BJ (cell line): ENCODE data around the gene SAPCD2. TPM values are rescaled to one million over a fixed set of nuclear protein-coding genes. Genes with fewer than 3 reads are reported as not detected.

Source experiments
- CTCF ChIA-PET: fragments of 350-600 bp; formaldehyde crosslinking; extraction: SDS; loops from one replicate; lab custom pipeline; 2021; ENCODE audit warnings: antibody characterized with exemption, inconsistent platforms; lab: Yijun Ruan, JAX
- POLR2A ChIA-PET: fragments of 300-600 bp; sonication (Branson Sonifier 250); formaldehyde crosslinking; extraction: SDS; loops from one replicate; lab custom pipeline; 2021; ENCODE audit warnings: antibody characterized with exemption; lab: Charles Lee
- DNase-seq: peaks from one replicate; pipeline ENCODE4 v3.0.0-alpha.2; 2011; ENCODE audit warnings: low read depth
- H3K27me3 ChIP-seq: 2 replicates; pipeline ENCODE4 v1.6.0; 2011; ENCODE audit warnings: low read length; ENCODE audit not compliant: control insufficient read depth, insufficient read depth
- H3K36me3 ChIP-seq: 2 replicates; pipeline ENCODE4 v1.5.1; 2011; ENCODE audit warnings: low read length; ENCODE audit not compliant: control insufficient read depth, insufficient read depth
- H3K4me3 ChIP-seq: 2 replicates; pipeline ENCODE4 v1.5.1; 2011; ENCODE audit warnings: low read depth, mild to moderate bottlenecking, control low read depth, low read length
- polyA plus RNA-seq: library from polyadenylated mRNA; depleted of rRNA; stranded (reverse); fragments of >200 nt; gene quantifications from 2 replicates; pipeline ENCODE4 v1.2.3, GENCODE V29; 2011
- TF ChIP-seq, protein P1 (sequence below): IDR thresholded peaks from 2 replicates; pipeline ENCODE4 v1.5.1; 2011; ENCODE audit warnings: low read depth, mild to moderate bottlenecking, control low read depth, inconsistent platforms, low read length, moderate library complexity; ENCODE audit not compliant: insufficient read depth

The SAPCD2 gene
- polyA plus RNA-seq, 1 experiment: 8.6 TPM

DNA sequence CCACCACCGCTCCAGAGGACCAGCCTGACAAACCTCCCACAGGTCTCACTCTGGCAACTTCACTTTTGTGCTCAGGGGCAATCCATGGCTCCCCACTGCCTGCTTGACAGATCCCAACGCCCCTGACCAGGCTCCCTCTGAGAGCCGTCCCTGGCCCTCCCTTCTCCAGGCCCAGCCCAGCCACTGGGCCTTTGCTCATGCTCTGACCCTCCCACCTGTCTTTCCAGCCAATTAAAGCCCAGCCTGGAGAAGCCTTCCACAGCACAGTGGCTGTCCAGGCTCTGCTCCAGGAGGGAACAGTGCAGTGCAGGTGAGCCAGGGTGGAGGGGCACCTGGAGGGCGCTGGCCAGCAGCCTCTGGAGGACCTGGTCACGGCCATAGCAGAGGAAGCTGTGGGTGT is 19.8 kb downstream of the SAPCD2 start:
- TF ChIP-seq, protein P1, sequence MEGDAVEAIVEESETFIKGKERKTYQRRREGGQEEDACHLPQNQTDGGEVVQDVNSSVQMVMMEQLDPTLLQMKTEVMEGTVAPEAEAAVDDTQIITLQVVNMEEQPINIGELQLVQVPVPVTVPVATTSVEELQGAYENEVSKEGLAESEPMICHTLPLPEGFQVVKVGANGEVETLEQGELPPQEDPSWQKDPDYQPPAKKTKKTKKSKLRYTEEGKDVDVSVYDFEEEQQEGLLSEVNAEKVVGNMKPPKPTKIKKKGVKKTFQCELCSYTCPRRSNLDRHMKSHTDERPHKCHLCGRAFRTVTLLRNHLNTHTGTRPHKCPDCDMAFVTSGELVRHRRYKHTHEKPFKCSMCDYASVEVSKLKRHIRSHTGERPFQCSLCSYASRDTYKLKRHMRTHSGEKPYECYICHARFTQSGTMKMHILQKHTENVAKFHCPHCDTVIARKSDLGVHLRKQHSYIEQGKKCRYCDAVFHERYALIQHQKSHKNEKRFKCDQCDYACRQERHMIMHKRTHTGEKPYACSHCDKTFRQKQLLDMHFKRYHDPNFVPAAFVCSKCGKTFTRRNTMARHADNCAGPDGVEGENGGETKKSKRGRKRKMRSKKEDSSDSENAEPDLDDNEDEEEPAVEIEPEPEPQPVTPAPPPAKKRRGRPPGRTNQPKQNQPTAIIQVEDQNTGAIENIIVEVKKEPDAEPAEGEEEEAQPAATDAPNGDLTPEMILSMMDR: no peak
- ChIA-PET CTCF (interaction anchor here (2.6 to 3.2 kb wide), 2 partner anchors 15 to 21 kb away, joined by 12 to 17 read pairs; no protein-coding TSS in a partner anchor), POLR2A (no interaction called here)
- DNase-seq: no peak
- Histone ChIP-seq H3K4me3 (no peak overlapping the region), H3K27me3 (peaks cover 18% of the 10 kb centered on the region), H3K36me3 (no peaks in the 10 kb centered on the region)

DNA sequence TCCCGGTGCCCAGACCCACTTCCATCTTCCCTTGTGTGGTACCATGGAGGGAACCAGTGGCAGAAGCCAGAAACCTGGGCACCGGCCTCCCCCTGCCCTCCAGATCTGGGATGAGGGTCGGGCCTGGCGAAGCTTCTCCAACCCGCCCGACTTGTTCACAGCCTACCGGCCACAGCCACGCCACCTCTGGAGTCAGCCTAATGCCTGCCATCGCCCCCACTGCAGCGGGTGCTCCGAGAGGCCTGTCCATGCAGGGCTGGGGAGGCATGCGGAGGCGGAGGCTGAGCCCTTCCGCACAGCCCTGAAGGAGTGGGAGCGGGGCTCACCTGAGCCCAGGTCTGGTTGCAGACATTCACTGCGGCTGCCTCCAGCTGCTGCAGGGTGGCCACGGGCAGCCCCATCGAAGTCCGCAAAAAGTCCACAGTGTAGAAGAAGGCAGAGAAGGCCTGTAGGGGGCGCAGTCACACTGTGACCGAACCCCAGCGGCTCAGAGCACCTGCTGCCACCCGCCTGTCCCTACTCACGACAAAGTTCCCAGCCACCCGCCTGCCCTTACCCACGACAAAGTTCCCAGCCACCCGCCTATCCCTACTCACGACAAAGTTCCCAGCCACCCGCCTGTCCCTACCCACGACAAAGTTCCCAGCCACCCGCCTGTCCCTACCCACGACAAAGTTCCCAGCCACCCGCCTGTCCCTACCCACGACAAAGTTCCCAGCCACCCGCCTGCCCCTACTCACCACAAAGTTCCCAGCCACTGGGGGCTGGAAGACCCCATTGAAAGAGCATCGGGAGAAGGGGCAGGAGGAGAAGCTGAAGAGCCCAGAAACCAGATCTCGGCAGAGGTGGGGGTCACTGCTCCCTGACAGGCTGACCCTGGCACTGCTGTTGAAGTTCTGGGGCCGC is 20.6 kb downstream of the SAPCD2 start:
- Histone ChIP-seq H3K27me3 (peaks cover 18% of the 10 kb centered on the region), H3K36me3 (no peaks in the 10 kb centered on the region), H3K4me3 (no peak overlapping the region)
- CTCF ChIA-PET: interaction anchor here (0.6 to 4.3 kb wide), 8 partner anchors 11 to 501 kb away, joined by 3 to 153 read pairs (median 4); partner anchors contain the start of gene SAPCD2
- TF ChIP-seq, protein P1: peak; percentile 65
- DNase-seq: no peak
- POLR2A ChIA-PET: no interaction called here

DNA sequence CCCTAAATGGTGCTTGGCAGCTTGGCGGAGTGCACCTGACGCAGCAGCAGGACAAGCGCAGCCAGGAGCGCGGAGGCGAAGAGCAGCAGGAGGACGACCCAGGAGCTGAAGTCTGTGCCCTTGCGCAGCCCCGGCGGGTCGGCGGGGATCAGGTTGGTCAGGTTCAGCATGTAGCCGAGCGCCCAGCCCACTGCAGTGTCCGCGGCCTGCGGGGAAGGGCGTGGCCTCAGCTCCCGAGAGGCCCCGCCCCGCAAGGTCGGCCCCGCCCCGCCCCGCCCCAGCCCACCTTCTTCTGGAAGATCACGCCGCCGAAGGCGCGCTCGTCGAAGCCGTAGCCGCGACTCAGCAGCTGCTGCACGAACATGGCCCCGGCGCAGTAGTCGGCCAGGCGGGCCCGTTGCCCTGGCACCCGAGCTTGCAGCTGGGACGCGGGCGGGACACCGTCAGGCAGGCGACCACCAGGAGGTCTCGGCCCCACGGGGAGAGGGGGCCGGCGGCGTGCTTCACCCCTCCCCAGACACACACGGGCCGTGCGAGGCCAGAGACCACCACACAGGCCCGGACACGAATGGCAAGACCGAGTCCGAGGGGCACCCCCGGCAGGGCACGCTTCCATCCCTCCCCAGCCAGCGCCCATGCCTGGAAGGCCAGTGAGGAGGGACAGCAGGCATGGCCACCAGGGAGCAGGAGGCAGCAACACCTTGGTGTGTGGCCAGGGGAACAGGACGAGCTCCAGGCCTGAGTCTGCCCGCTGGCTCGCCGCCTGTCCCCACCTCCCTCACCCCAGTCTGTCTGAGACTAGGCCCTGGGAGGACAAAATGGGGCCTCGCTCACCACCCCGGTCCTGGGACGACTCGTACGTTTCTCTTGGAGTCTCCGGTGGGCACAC is 21.5 kb downstream of the SAPCD2 start:
- peaks cover 14% of the 10 kb centered on the region for H3K27me3 ChIP-seq
- TF ChIP-seq, protein P1: no peak
- H3K36me3 ChIP-seq: no peaks in the 10 kb centered on the region
- ChIA-PET CTCF (interaction anchor here (0.5 to 4.3 kb wide), 12 partner anchors 11 to 500 kb away, joined by 3 to 153 read pairs (median 3); partner anchors contain the start of gene SAPCD2), POLR2A (interaction anchor here (0.5 kb wide), 1 partner anchor 36 kb away, joined by 4 read pairs; no protein-coding TSS in a partner anchor)
- DNase-seq: no peak
- H3K4me3 ChIP-seq: no peak overlapping the region

DNA sequence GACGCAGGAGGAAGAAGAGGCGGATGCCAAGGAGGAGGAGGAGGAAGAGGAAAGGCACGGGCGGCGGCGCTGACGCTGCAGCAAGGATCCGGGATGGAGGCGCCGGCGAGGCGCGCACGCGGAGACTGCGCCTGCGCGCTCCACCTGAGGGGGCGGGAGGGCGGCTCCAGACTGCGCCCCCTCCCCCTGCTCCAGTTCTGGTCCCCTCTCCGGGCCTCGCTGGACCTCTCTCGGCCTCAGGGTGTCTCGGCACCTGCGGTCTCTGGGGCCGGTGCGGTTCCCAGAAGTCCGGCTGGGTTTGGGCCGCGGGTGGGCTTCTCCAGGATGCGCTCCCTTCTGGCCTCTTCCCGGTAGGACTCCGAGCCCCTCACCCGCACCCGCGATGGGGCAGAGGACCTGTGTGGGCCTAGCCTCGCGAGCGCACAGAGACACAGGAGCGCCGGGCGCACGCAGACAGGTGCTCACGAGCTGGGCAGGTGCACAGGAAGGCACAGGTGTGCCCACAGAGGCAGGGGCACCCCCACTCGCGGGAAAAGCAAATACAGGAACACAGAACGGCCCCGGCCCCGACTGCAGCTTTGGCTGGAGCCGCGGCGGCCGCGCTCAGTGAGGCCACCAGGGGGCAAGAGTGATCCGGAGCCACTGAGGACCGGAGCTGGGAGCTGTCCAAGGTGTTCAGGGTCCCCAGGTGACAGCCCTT is 24.1 kb downstream of the SAPCD2 start, which contains the start of gene NPDC1:
Gene NPDC1 (minus strand): TSS at position 90 of the 700 bp plus-strand sequence. CDS start 188 bp downstream, outside the sequence.
- CTCF ChIA-PET: interaction anchor here (0.7 to 4.3 kb wide), 24 partner anchors 9 to 260 kb away, joined by 3 to 153 read pairs (median 6); partner anchors contain the start of genes AJM1, CYSRT1, FUT7 and RNF224
- Histone ChIP-seq H3K27me3 (peaks cover 7% of the 10 kb centered on the region; the same call in 1 of the 2 replicates), H3K36me3 (no peaks in the 10 kb centered on the region; the same call in 1 of the 2 replicates), H3K4me3 (peak within 1 kb of the TSS; percentile 55)
- TF ChIP-seq, protein P1: peak; percentile 95
- POLR2A ChIA-PET: no interaction called here
- no peak for DNase-seq
